Myocyte (in vitro differentiated cells): ENCODE data around the gene MCF2L. TPM values are rescaled to one million over a fixed set of nuclear protein-coding genes. Genes with fewer than 3 reads are reported as not detected.
"Not testable (repeated sequence)": the region's sequence is repeated elsewhere in the genome, so short reads cannot be mapped to it uniquely, and the experiment has no call there.

Experiments used
- DNase-seq: peaks from one replicate; pipeline ENCODE4 v3.0.0-alpha.2; 2012; ENCODE audit warnings: low read depth
- total RNA-seq: library from RNA; depleted of rRNA; stranded (reverse); fragments of >200 nt; gene quantifications from 2 replicates; pipeline ENCODE4 v1.2.3, GENCODE V29; 2014

The MCF2L gene
- total RNA-seq, 1 donor from 2014 or later: 34.4 TPM

DNA sequence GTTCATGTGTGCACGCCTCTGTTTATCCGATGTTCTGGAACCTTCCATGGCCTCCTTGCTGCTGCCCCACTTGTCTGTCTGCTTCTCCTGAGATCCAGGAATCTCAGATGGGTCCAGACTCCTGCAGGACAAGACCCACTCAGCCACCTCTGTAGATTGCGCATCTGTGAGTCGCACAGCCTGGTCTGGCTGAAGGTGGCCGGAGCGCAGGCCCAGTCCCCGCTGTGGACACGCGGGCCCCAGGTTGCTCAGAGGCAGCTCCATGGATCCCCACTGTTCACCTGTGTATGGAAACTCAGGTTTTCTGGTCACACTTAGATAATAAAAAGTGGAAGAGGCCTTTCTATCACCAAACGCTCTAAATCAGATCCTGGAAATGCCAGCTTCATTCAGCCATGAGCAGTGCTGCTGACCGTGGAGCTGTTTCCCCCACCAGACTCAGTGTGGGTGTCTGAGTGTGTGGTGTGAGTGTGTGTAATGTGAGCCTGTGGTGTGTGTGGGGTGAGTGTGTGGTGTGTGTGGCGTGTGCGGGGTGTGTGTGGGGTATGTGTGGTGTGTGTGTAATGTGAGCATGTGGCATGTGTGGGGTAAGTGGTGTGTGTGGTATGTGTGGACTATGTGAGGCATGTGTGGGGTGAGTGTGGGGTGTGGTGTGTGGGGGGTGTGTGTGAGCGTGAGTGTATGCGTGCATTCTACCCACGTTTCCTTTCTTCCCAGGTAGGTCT is 59.5 kb downstream of the MCF2L start:
- no peak for DNase-seq

DNA sequence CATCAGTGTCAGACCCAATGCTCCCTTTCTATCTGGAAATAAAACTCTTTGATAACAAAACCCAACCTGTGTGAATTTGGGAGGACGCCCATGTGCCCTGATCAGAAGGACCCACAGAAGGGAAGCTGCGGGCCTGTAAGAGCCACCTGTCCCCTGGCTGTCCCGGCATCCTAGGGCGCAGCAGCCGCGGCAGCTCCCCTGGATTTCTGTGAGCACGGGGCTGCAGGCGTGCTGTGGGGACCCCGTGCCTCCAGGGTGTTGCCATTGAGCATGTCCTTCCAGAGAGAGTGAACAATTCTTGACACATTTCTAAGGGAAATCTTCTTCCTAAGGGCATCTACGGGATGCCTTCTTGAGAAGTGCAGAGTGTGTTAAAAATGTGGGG is 60.0 kb downstream of the MCF2L start:
- no peak for DNase-seq

DNA sequence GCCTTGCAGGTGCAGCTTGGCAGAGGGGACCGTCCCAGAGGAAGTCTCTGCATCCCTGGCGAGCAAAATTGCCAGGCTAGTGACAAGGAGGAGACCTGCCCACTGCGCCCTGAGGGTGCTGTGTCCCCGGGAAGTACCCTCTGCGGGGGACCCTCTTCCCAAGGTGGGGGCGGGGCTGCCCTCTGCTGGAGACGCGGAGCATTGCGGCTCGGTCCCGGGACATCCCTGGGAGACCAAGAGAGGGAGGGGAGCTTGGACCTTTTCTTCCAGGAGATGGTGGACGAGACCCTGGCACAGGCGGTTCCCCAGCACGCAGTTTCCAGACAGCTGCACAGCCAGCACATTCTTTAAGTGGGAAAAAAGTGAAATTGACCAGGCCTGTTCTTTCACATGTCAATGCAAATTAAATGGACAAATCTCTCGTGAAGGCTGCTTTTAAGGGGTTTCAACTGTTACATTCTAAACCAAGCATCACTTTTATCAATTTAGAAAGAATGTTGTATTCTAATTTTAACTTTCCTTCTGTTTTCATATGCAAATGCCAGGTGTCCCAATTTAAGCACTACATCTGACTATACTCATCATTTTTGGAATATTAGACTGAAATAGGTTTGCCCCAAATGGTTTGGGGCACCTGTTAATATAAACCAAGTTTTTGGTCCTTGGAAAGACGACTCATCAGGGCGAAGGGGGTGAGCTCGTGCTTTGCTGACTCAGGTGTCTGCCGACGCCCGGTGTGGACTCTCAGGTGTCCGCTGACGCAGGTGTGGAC is 60.7 kb downstream of the MCF2L start:
- DNase-seq: peak; percentile 35

DNA sequence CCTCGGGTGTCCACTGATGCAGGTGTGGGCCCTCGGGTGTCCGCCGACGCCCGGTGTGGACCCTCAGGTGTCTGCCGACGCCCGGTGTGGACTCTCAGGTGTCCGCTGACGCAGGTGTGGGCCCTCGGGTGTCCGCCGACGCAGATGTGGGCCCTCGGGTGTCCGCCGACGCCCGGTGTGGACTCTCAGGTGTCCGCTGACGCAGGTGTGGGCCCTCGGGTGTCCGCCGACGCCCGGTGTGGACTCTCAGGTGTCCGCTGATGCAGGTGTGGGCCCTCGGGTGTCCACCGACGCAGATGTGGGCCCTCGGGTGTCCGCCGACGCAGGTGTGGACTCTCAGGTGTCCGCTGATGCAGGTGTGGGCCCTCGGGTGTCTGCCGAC is 61.2 kb downstream of the MCF2L start:
- not testable (repeated sequence) for DNase-seq

DNA sequence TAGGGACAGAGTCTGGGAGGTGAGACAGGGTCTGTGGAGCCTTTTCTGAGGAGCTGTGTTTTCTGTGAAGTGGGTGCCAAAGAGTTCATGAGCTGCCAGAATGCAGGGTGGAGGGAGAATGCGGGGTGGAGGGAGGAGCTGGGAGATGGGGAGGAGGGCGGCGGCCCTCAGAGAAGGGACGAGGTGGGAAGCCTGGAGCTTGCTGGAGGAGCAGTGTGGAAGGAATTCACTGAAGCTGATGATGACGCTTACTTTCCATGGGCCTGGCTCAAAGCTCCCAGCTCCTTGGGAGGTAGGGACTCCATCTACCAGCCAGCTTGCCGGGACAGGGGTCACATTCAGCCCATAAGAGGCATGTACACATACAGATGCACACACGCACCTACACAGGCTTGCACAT is 62.5 kb downstream of the MCF2L start:
- DNase-seq: no peak

DNA sequence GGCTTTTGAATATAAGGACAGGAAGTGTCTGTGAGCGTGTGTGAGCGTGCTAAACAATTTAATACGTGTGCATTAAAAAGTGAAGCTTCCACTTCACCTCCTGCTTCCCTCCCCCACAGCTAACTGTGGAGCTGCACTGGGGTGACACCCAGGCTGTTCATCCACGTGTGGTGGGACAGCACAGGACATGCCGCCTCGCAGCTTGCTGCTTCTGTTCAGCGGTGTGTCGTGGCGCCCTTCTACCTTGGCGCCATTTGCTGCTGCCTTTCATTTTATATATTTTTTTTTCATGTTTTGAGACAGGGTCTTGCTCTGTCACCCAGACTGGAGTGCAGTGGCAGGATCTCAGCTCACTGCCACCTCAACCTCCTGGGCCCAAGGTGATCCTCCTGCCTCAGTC is 63.3 kb downstream of the MCF2L start:
- DNase-seq: no peak

DNA sequence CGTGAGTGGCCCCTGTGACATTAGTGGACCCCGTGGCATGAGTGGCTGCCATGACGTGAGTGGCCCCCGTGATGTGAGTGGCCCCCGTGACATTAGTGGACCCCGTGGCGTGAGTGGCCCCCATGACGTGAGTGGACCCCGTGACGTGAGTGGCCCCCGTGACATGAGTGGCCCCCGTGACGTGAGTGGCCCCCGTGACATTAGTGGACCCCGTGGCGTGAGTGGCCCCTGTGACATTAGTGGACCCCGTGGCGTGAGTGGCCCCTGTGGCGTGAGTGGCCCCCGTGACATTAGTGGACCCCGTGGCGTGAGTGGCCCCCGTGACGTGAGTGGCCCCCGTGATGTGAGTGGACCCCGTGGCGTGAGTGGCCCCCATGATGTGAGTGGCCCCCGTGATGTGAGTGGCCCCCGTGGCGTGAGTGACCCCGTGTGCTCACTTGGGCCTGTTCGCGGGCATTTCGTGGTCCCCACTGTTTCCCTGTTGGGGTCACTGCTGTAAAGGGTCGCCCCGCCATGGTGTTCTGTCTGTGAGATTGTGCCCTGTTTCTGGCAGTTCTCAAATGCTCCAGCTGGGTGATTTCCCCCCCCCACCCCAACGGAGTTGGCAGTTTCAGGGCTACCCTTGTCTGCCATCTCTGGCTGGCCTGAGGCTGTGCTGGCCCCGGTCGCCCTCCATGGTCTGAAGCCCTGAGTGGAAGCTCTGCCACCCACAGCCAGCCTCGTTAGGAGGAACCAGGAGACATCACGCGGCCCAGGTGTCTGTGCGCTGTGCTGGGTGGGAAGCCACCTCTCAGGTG is 64.2 kb downstream of the MCF2L start:
- no peak for DNase-seq

DNA sequence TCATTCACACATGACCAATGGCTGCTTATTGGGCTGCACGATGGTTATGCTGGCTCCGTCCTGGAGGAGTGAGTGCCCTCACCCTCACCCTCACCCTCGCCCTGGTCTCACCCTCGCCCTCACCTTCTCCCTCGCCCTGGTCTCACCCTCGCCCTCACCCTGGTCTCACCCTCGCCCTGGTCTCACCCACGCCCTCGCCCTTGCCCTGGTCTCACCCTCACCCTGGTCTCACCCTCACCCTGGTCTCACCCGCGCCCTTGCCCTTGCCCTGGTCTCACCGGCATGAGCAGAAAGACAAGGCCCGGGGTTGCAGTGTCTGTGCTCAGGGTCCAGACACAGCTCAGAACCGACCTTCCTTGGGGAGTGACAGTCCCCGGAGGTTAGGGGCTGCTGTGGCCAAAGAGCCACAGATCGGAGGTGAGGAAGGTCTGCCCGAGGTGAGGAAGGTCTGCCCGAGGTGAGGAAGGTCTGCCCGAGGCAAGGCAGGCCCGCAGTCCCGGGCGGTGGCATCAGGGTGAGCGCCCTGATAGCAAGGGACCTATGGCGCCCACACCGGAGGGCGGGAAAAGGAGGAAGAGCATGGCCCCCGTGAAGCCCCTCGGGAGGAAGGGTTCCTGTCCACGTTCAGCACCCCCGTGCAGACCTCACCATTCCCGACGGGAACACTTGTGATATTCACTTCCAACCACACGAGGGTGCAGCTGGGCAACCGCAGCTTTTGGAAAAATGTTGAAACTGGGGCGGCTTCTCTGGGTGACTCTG is 65.6 kb downstream of the MCF2L start:
- peak; percentile 71 for DNase-seq

DNA sequence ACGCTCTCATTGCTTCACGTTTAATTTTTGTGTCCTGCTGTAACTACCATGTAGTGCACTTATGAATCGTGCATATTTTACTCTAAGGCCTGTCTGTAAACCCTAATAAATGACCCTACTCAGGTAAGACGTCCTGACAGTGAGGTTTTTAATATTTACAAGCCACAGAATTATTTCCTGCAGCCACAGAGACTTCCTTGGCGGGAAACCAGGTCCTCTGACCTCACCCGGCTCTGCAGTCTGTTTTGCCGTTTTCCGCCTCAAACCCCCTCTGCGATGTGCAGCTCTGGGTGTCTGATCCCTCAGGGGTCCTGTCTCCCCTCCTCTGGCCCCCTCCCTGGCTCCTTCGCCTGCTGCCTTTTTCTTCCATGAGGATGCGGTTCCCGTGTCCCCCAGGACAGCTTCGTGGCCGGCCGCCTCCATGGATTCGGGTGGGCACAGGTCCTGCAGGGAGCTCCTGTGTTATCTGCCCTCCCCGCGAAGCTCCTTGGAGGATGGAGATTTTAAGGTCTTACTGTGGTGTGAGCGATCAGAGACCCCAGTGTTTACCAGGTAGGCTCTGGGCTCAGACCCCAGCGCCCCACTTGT is 66.3 kb downstream of the MCF2L start:
- no peak for DNase-seq

DNA sequence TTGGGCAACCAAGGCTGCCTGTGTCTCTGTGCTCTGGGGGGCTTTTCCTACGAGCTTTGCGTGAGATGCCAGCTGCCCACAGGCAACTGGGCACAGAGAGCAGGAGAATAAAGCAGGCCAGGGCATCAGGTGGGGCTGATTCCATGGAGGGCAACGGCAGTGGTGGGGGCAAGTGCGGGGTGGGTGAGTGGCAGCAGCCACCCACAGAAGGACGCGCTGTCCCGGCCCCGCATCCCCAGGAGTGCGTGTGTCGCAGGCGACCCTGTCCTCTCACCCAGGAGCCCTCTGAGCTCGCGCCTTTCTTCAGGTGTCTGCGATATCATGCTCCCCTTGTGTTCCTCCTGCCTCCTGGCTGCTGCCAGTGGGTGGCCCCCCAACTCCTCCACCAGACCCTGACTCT is 67.4 kb downstream of the MCF2L start:
- DNase-seq: no peak

DNA sequence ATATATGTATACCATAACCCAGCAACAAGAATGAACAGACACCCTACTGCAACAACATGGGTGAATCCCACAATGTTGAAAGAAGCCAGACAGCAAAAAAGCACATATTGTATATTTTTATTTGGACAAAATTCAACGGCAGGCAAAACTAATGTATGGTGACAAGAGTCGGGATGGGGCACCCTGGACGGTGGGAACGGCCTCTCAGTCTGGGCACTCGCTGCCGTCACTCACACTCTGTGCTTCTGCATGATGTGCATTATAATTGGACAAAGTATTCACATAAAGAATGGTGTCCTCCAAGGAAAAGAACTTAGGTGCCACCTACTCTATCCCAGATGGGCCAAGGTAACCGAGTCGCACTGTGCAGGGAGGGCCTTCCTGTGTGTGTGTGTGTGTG is 71.0 kb downstream of the MCF2L start:
- DNase-seq: no peak

DNA sequence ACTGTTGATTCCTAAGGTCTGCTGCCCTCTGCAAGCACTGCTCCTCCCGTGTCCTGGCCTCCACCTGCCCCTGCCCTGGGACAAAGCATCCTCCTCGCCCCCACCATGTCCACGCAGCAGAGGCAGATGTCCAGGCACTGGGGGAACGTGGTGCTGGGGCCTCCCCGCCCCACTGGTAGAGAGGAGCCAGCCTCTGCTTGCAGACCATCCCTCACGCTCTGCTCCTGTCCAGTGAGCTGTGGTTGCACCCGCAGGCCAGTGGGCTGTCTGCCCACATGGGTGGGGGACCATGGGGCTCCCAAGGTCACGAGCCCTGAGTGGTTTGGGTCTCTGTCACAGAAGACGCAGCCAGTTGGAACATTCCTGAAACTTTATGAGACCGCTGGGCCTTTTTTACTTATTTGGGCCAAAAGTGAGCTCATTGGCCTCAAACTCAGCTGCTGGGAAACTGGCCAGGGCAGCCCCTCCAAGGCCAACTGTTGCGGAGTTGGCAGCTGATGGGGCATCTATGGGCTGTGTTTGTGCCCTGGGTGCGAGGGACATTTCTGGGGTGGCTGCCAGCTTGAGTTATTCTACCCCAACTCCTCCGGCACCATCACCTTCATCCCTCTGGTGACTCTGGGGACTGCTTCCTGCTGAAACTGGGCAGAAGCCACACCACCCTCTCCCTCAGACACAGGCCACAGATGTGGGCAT is 71.7 kb downstream of the MCF2L start:
- peak; percentile 74 for DNase-seq

DNA sequence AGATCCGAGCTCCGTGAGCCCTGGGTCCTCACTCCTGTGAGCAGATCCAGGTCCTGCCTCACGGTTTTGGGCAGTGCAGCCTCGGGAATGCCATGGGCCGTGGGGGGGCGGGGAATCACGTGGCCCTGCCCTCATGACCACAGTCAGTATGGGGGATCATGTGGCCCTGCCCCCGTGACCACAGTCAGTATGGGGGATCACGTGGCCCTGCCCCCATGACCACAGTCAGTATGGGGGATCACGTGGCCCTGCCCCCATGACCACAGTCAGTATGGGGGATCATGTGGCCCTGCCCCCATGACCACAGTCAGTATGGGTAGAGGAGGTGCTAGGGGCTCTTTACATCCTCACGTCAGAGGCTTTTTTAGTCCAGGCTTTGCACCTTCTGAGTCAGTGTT is 72.3 kb downstream of the MCF2L start:
- DNase-seq: peak; percentile 70

DNA sequence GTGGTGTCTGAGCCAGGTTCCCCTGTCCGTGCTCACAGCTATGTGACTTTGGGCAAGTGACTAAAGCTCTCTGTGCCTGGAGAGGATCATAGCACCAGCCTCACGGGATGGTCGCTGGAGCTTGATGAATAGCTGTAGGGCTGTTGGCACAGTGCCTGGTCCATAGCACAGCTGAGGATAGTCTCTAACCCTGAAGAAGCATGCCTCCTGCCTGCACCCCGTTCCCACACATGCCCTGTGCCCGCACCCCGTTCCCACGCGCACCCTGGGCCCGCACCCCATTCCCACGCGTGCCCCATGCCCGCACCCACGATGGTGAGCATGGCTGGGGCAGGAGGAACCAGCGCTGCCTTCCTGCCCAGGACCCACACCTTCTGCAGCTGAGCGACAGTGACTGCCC is 72.9 kb downstream of the MCF2L start:
- DNase-seq: peak; percentile 53

DNA sequence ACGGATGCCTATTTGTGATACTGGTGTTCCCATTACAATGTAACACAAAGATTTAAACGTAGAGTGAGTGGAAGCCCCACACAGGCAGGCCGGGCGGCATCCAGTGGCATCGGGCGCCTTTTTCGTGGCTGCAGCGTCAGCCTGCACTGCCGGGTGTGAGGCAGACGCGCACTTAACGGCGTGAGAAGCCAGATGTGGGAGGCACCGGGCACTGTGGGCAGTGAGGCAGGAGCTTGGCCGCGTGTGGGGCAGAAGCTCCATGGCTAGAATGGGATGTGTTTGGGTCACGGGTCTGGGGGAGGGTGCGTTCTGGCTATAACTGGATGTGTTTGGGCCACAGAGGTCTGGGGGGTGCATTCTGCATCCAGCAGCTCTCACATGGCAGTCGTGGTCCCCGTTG is 73.4 kb downstream of the MCF2L start:
- no peak for DNase-seq

DNA sequence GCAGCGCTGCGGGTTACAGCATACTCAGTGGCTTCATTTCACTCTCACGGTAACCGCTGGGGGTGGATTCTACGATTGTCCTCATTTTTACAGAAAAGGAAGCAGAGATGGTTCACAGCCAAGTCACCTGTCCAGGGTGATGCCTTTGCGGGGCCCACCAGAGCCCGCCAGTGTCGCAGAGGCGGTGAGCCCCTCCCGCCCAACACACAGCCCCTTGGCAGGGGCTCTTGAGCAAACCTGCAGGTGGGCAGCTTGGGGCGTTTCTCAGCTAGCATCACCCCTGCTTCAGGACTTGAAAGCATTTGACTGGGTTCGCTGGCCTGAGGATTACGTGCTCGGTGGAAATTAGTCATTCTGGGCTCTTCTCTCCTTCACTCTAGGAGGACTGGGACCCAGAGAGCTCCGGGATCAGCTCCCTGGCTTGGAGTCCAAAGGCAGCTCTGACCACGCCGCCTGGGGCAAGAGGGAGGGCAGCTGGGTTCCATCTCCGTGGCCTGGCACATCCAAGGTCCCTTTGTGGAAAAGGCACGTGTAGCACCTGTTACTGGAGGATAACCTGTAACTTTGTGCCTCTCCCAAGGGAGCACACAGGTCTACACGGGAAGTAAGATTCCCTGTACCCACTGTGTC is 74.1 kb downstream of the MCF2L start:
- no peak for DNase-seq

DNA sequence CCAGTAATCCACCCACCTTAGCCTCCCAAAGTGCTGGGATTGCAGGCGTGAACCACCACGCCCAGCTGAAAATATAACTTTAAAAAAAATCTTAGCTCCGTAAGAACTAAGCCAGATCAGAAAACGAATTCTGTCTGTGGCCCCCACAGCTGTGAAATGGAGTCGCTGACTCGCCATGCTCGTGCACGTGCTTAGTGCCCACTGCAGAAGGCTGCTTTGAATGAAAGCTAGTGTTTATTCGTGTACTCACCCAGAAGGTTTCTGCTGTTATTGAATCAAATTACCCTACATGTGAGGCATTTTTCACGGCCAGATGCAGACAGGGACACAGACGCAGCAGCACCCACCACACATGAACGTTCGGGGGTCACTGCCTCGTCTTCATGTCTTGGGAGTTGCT is 74.9 kb downstream of the MCF2L start:
- no peak for DNase-seq

DNA sequence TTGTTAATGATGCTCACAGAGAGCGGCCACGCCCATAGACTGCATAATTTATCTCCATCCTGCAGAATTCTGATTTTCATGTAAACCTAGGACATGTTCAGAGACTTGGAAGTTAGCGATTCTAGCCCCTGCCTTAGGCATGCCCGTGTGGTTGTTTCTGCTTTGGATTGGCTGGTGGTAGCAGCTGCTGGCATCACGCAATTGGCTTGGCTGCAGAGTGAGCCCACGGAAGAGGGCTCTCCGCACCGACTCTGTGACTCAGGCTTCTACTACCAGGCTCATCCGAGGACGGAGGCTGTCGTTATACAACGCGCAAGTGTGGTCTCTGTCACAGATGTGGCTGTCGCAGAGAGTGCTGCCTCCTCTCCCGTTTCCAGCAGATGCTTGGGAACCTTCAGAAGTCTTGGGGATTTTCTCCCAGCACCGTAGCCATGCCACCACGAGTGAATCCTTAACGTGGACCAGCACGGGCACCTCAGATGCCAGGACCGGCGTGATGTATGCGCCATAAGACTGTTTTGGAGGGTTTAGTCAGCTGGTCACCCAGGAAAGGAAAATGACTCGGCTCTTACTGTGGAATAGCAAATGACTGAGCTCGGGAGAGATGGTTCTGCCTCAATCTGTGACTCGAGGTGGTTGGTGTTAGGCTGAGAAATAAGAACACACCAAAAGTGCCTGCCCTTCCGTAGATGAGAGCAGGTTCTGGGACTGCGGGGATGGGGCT is 75.5 kb downstream of the MCF2L start:
- peak; percentile 93 for DNase-seq
